ENCODE data around the gene MYZAP. TPM values are rescaled to one million over a fixed set of nuclear protein-coding genes. Genes with fewer than 3 reads are reported as not detected.

Gene MYZAP
- total and polyA plus RNA-seq, 9 of the 15 experiments (the other 6 are each of a cell fraction or from before 2014, with no cell fraction given) = 0.03 TPM; not detected in 8

GRCh38 chr15:57734860-57735259 lies 143.2 kb downstream of the MYZAP start (continued):
- TF ChIP-seq, protein P1, sequence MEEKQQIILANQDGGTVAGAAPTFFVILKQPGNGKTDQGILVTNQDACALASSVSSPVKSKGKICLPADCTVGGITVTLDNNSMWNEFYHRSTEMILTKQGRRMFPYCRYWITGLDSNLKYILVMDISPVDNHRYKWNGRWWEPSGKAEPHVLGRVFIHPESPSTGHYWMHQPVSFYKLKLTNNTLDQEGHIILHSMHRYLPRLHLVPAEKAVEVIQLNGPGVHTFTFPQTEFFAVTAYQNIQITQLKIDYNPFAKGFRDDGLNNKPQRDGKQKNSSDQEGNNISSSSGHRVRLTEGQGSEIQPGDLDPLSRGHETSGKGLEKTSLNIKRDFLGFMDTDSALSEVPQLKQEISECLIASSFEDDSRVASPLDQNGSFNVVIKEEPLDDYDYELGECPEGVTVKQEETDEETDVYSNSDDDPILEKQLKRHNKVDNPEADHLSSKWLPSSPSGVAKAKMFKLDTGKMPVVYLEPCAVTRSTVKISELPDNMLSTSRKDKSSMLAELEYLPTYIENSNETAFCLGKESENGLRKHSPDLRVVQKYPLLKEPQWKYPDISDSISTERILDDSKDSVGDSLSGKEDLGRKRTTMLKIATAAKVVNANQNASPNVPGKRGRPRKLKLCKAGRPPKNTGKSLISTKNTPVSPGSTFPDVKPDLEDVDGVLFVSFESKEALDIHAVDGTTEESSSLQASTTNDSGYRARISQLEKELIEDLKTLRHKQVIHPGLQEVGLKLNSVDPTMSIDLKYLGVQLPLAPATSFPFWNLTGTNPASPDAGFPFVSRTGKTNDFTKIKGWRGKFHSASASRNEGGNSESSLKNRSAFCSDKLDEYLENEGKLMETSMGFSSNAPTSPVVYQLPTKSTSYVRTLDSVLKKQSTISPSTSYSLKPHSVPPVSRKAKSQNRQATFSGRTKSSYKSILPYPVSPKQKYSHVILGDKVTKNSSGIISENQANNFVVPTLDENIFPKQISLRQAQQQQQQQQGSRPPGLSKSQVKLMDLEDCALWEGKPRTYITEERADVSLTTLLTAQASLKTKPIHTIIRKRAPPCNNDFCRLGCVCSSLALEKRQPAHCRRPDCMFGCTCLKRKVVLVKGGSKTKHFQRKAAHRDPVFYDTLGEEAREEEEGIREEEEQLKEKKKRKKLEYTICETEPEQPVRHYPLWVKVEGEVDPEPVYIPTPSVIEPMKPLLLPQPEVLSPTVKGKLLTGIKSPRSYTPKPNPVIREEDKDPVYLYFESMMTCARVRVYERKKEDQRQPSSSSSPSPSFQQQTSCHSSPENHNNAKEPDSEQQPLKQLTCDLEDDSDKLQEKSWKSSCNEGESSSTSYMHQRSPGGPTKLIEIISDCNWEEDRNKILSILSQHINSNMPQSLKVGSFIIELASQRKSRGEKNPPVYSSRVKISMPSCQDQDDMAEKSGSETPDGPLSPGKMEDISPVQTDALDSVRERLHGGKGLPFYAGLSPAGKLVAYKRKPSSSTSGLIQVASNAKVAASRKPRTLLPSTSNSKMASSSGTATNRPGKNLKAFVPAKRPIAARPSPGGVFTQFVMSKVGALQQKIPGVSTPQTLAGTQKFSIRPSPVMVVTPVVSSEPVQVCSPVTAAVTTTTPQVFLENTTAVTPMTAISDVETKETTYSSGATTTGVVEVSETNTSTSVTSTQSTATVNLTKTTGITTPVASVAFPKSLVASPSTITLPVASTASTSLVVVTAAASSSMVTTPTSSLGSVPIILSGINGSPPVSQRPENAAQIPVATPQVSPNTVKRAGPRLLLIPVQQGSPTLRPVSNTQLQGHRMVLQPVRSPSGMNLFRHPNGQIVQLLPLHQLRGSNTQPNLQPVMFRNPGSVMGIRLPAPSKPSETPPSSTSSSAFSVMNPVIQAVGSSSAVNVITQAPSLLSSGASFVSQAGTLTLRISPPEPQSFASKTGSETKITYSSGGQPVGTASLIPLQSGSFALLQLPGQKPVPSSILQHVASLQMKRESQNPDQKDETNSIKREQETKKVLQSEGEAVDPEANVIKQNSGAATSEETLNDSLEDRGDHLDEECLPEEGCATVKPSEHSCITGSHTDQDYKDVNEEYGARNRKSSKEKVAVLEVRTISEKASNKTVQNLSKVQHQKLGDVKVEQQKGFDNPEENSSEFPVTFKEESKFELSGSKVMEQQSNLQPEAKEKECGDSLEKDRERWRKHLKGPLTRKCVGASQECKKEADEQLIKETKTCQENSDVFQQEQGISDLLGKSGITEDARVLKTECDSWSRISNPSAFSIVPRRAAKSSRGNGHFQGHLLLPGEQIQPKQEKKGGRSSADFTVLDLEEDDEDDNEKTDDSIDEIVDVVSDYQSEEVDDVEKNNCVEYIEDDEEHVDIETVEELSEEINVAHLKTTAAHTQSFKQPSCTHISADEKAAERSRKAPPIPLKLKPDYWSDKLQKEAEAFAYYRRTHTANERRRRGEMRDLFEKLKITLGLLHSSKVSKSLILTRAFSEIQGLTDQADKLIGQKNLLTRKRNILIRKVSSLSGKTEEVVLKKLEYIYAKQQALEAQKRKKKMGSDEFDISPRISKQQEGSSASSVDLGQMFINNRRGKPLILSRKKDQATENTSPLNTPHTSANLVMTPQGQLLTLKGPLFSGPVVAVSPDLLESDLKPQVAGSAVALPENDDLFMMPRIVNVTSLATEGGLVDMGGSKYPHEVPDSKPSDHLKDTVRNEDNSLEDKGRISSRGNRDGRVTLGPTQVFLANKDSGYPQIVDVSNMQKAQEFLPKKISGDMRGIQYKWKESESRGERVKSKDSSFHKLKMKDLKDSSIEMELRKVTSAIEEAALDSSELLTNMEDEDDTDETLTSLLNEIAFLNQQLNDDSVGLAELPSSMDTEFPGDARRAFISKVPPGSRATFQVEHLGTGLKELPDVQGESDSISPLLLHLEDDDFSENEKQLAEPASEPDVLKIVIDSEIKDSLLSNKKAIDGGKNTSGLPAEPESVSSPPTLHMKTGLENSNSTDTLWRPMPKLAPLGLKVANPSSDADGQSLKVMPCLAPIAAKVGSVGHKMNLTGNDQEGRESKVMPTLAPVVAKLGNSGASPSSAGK (IDR thresholded peaks at IDR 0.05) = no peak
- TF ChIP-seq MAFK (IDR thresholded peaks at IDR 0.05; ENCODE audit: low read length) (peak; percentile 67), ZNF511 (CRISPR knock-in tag; IDR thresholded peaks at IDR 0.05) (no peak), MAFG (tag; conservative IDR thresholded peaks at IDR 0.05) (peak; percentile 69), MAFF (IDR thresholded peaks at IDR 0.05; ENCODE audit: low read length) (peak; percentile 65), HNRNPK (IDR thresholded peaks at IDR 0.05; ENCODE audit: low read depth, low read length, poor library complexity, severe bottlenecking) (no peak), FOXP4 (CRISPR knock-in tag; IDR thresholded peaks at IDR 0.05; ENCODE audit: borderline replicate concordance) (no peak)
